DLD1 (cell line): ENCODE data around the gene XXYLT1.

ENCODE experiments used
- in situ Hi-C: cut with HindIII; loops from 2 replicates; pipeline ENCODE4 v1.10.0; 2017; ENCODE audit warnings: low sequenced_read_pairs

Gene XXYLT1

GRCh38 chr3:195154793-195155535 is 116.0 kb downstream of the XXYLT1 start:
- in situ Hi-C loops = no loop called here

- in situ Hi-C loops = no loop called here
Measured at GRCh38 chr3:195154111-195154791, 116.7 kb downstream of the XXYLT1 start.

GRCh38 chr3:195153653-195154052 is 117.3 kb downstream of the XXYLT1 start:
- in situ Hi-C loops = no loop called here

GRCh38 chr3:195153130-195153529 is 117.8 kb downstream of the XXYLT1 start:
- in situ Hi-C loops = no loop called here

GRCh38 chr3:195151866-195152541 is 119.0 kb downstream of the XXYLT1 start:
- in situ Hi-C loops = no loop called here

GRCh38 chr3:195151402-195151801 is 119.6 kb downstream of the XXYLT1 start:
- in situ Hi-C loops = no loop called here

- in situ Hi-C loops = no loop called here
Measured at GRCh38 chr3:195150181-195151118, 120.5 kb downstream of the XXYLT1 start.

GRCh38 chr3:195149292-195150030 is 121.5 kb downstream of the XXYLT1 start:
- in situ Hi-C loops = no loop called here

- in situ Hi-C loops = no loop called here
Measured at GRCh38 chr3:195148549-195148948, 122.4 kb downstream of the XXYLT1 start.

GRCh38 chr3:195147649-195148080 is 123.3 kb downstream of the XXYLT1 start:
- in situ Hi-C loops = no loop called here

- in situ Hi-C loops = no loop called here
Measured at GRCh38 chr3:195146131-195146530, 124.8 kb downstream of the XXYLT1 start.

GRCh38 chr3:195145579-195145978 is 125.4 kb downstream of the XXYLT1 start:
- in situ Hi-C loops = no loop called here

GRCh38 chr3:195143221-195143620 is 127.7 kb downstream of the XXYLT1 start:
- in situ Hi-C loops = no loop called here

GRCh38 chr3:195142519-195142918 is 128.4 kb downstream of the XXYLT1 start:
- in situ Hi-C loops = no loop called here

- in situ Hi-C loops = no loop called here
Measured at GRCh38 chr3:195140816-195141793, 129.9 kb downstream of the XXYLT1 start.

GRCh38 chr3:195140410-195140809 is 130.5 kb downstream of the XXYLT1 start:
- in situ Hi-C loops = no loop called here

- in situ Hi-C loops = no loop called here
Measured at GRCh38 chr3:195139876-195140240, 131.1 kb downstream of the XXYLT1 start.

- in situ Hi-C loops = no loop called here
Measured at GRCh38 chr3:195139091-195139875, 131.7 kb downstream of the XXYLT1 start.
